Endothelial cell (in vitro differentiated cells): ENCODE measurements around the gene BICD2. TPM values are rescaled to one million over a fixed set of nuclear protein-coding genes. Genes with fewer than 3 reads are reported as not detected.

ENCODE experiments used
- DNase-seq: peaks from one replicate; pipeline ENCODE4 v3.0.0; 2021; ENCODE audit warnings: low spot score
- H3K27ac Mint-ChIP-seq: one replicate; pipeline ENCODE4 v1.8.0; 2021; ENCODE audit warnings: mixed read lengths, inconsistent platforms; ENCODE audit not compliant: unreplicated experiment
- H3K27me3 Mint-ChIP-seq: one replicate; pipeline ENCODE4 v1.8.0; 2021; ENCODE audit warnings: mild to moderate bottlenecking, moderate library complexity, mixed read lengths, inconsistent platforms; ENCODE audit not compliant: unreplicated experiment
- H3K36me3 Mint-ChIP-seq: one replicate; pipeline ENCODE4 v1.8.0; 2021; ENCODE audit warnings: mild to moderate bottlenecking, low read depth, mixed read lengths, inconsistent platforms; ENCODE audit not compliant: unreplicated experiment
- H3K4me1 Mint-ChIP-seq: one replicate; pipeline ENCODE4 v1.8.0; 2021; ENCODE audit warnings: mild to moderate bottlenecking, mixed read lengths, inconsistent platforms; ENCODE audit not compliant: unreplicated experiment
- H3K4me3 Mint-ChIP-seq: one replicate; pipeline ENCODE4 v1.8.0; 2021; ENCODE audit warnings: mild to moderate bottlenecking, mixed read lengths, inconsistent platforms; ENCODE audit not compliant: unreplicated experiment
- H3K9me3 Mint-ChIP-seq: one replicate; pipeline ENCODE4 v1.8.0; 2021; ENCODE audit warnings: mixed read lengths, inconsistent platforms; ENCODE audit not compliant: unreplicated experiment
- total RNA-seq: library from RNA; stranded (reverse); fragmentation: NEBNext Ultra II Directional; extraction: Animal tissue kit (Norgen Biotek cat#: 25700); gene quantifications from one replicate; pipeline ENCODE4 v1.2.1, GENCODE V29; 2021; ENCODE audit not compliant: unreplicated experiment
- TF ChIP-seq, protein P1 (sequence below): fragments of 200-600 bp; sonication (generic); IDR thresholded peaks from one replicate; pipeline ENCODE4 v1.5.0; 2021; ENCODE audit warnings: antibody characterized with exemption; ENCODE audit not compliant: unreplicated experiment

The BICD2 gene
- total RNA-seq, 1 donor from 2014 or later: 31.8 TPM

DNA sequence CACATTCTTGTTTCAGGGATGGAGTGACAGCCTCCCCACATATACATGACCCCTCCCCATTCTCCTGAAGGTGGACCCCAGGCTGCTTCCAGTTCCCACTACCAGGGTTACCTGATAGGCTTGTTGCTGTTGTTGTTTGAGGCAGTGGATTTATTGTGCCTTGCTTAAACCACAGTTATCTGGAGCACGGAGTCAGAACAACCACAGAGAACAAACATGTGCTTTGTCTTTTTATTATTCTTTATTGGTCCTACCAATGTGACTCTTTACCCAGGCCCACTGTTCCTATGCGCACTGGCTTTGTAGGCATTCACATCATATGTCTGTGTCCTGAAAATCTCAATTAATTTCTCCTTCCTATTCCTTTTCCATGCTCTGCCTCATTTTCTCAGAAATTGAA, 53.5 kb downstream of the BICD2 start:
- H3K9me3 Mint-ChIP-seq: no peaks in the 10 kb centered on the region
- H3K27me3 Mint-ChIP-seq: no peaks in the 10 kb centered on the region
- TF ChIP-seq, protein P1, sequence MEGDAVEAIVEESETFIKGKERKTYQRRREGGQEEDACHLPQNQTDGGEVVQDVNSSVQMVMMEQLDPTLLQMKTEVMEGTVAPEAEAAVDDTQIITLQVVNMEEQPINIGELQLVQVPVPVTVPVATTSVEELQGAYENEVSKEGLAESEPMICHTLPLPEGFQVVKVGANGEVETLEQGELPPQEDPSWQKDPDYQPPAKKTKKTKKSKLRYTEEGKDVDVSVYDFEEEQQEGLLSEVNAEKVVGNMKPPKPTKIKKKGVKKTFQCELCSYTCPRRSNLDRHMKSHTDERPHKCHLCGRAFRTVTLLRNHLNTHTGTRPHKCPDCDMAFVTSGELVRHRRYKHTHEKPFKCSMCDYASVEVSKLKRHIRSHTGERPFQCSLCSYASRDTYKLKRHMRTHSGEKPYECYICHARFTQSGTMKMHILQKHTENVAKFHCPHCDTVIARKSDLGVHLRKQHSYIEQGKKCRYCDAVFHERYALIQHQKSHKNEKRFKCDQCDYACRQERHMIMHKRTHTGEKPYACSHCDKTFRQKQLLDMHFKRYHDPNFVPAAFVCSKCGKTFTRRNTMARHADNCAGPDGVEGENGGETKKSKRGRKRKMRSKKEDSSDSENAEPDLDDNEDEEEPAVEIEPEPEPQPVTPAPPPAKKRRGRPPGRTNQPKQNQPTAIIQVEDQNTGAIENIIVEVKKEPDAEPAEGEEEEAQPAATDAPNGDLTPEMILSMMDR: no peak
- H3K4me1 Mint-ChIP-seq: peaks cover 10% of the 10 kb centered on the region
- peak overlapping the region; percentile 81 for H3K27ac Mint-ChIP-seq
- DNase-seq: no peak
- peaks cover 6% of the 10 kb centered on the region for H3K36me3 Mint-ChIP-seq
- peak overlapping the region; percentile 34 for H3K4me3 Mint-ChIP-seq

DNA sequence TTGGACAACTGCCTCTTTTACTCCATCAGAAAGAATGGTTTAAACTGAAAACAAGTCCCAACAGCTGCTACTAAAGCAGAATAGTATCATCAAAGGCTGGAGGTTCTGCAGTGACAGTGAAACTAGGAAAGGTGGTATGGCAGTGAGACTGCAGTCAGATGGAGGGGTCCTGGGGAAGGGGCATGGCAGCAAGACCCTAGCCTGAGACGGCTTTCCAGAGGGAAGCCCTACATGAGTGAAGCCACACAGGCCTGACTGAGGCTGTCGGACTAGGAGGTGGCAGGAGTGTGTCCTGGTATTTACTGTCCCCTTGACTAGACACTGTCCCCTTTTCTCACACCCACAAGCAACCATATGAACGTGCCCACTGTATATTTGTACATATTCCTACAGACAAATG, 54.3 kb downstream of the BICD2 start:
- H3K36me3 Mint-ChIP-seq: peaks cover 6% of the 10 kb centered on the region
- no peak overlapping the region for H3K27ac Mint-ChIP-seq
- H3K4me1 Mint-ChIP-seq: peaks cover 10% of the 10 kb centered on the region
- DNase-seq: no peak
- TF ChIP-seq, protein P1: no peak
- H3K4me3 Mint-ChIP-seq: no peak overlapping the region
- no peaks in the 10 kb centered on the region for H3K27me3 Mint-ChIP-seq
- no peaks in the 10 kb centered on the region for H3K9me3 Mint-ChIP-seq

DNA sequence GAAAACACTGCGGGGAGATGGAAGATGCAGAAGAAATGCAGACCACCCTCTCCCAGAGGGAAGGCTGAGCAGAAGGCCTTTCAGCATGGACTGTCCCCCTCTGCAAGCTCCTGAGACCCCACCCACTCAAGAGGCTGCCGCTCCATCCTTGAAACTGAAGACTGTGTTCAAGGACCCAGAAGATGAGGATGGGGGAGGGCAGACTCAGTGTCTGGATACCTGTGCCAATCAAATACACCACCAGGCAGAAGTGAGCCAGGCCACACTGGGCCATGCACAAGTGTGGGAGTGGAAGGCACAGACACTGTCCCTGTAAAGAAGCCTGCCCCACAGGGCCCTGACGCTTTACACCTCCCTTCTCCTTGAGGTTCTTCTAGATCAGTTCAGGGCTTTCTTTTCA, 54.7 kb downstream of the BICD2 start:
- H3K4me3 Mint-ChIP-seq: peak overlapping the region; percentile 50
- H3K9me3 Mint-ChIP-seq: no peaks in the 10 kb centered on the region
- peaks cover 6% of the 10 kb centered on the region for H3K36me3 Mint-ChIP-seq
- H3K27me3 Mint-ChIP-seq: no peaks in the 10 kb centered on the region
- no peak for DNase-seq
- peaks cover 10% of the 10 kb centered on the region for H3K4me1 Mint-ChIP-seq
- no peak overlapping the region for H3K27ac Mint-ChIP-seq
- TF ChIP-seq, protein P1: no peak

DNA sequence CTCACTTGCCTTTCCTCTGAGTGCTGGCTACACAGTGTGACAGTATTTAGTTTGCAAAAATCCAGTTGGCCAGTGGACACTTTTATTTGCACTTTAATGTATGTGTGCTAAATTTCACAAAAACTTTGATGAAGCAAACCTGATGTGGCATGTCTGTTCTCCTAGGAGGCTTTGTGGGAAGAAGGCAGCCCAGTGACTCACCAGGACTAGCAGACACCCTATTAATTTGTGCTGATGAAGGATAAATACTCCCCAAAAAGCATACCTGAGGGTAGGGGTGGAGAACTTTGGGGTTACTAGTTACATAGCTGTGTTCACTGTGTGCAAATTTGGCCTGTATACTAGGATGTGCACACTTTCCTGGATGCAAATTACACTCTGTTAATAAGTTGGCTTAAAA, 55.4 kb downstream of the BICD2 start:
- no peaks in the 10 kb centered on the region for H3K9me3 Mint-ChIP-seq
- H3K27me3 Mint-ChIP-seq: no peaks in the 10 kb centered on the region
- TF ChIP-seq, protein P1: no peak
- H3K4me3 Mint-ChIP-seq: no peak overlapping the region
- peaks cover 6% of the 10 kb centered on the region for H3K36me3 Mint-ChIP-seq
- DNase-seq: no peak
- no peak overlapping the region for H3K27ac Mint-ChIP-seq
- peaks cover 10% of the 10 kb centered on the region for H3K4me1 Mint-ChIP-seq

DNA sequence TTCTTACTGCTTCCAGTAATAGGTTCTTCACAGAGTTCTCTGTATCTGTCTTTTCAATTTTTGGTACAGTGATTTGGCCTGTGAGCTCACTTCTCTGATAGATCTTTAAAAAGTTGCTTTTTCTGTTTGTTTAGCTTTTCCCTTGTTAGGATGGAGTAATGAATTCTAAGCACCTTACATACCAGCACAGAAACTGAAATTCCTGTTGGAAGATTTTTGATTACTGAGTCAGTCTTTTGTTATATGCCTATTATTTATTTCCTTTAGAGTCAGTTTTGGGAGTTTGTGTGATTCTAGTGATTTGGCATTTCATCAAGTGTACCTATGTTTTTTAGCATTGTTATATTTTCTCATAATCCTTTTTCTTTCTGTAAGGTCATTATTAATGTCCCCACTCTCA, 57.1 kb downstream of the BICD2 start:
- Mint-ChIP-seq H3K9me3 (no peaks in the 10 kb centered on the region), H3K4me1 (peaks cover 10% of the 10 kb centered on the region), H3K36me3 (peaks cover 6% of the 10 kb centered on the region), H3K27me3 (no peaks in the 10 kb centered on the region), H3K27ac (no peak overlapping the region), H3K4me3 (no peak overlapping the region)
- TF ChIP-seq, protein P1: no peak
- no peak for DNase-seq
